Measurements from ENCODE around the gene MTMR3.

The MTMR3 gene

GRCh38 chr22:30021881-30022619 is 139.1 kb downstream of the MTMR3 start:
- no peak overlapping the region for H3K4me3 ChIP-seq (ENCODE audit: low read depth, low read length)

GRCh38 chr22:30023099-30023660 is 140.2 kb downstream of the MTMR3 start:
- no peak overlapping the region for H3K4me3 ChIP-seq (ENCODE audit: low read depth, low read length)

GRCh38 chr22:30024231-30024630 is 141.3 kb downstream of the MTMR3 start:
- no peak overlapping the region for H3K4me3 ChIP-seq (ENCODE audit: low read depth, low read length)

GRCh38 chr22:30025221-30025620 is 142.2 kb downstream of the MTMR3 start:
- H3K4me3 ChIP-seq (ENCODE audit: low read depth, low read length), result no peak overlapping the region

GRCh38 chr22:30026756-30027155 is 143.8 kb downstream of the MTMR3 start:
- no peak overlapping the region for H3K4me3 ChIP-seq (ENCODE audit: low read depth, low read length)

- no peak overlapping the region for H3K4me3 ChIP-seq (ENCODE audit: low read depth, low read length)
Observed at GRCh38 chr22:30027169-30027568, 144.2 kb downstream of the MTMR3 start.

- H3K4me3 ChIP-seq (ENCODE audit: low read depth, low read length), result no peak overlapping the region
Observed at GRCh38 chr22:30027791-30028190, 144.8 kb downstream of the MTMR3 start.

- no peak overlapping the region for H3K4me3 ChIP-seq (ENCODE audit: low read depth, low read length)
Observed at GRCh38 chr22:30028731-30029130, 145.8 kb downstream of the MTMR3 start.

- no peak overlapping the region for H3K4me3 ChIP-seq (ENCODE audit: low read depth, low read length)
Observed at GRCh38 chr22:30029512-30029911, 146.5 kb downstream of the MTMR3 start.

- H3K4me3 ChIP-seq (ENCODE audit: low read depth, low read length), result no peak overlapping the region
Observed at GRCh38 chr22:30030329-30030728, 147.4 kb downstream of the MTMR3 start.

GRCh38 chr22:30031328-30031727 is 148.4 kb downstream of the MTMR3 start:
- no peak overlapping the region for H3K4me3 ChIP-seq (ENCODE audit: low read depth, low read length)

GRCh38 chr22:30031764-30032455 is 148.9 kb downstream of the MTMR3 start:
- no peak overlapping the region for H3K4me3 ChIP-seq (ENCODE audit: low read depth, low read length)

GRCh38 chr22:30033137-30033536 is 150.2 kb downstream of the MTMR3 start:
- H3K4me3 ChIP-seq (ENCODE audit: low read depth, low read length), result no peak overlapping the region

GRCh38 chr22:30033901-30034300 is 150.9 kb downstream of the MTMR3 start:
- H3K4me3 ChIP-seq (ENCODE audit: low read depth, low read length), result no peak overlapping the region

- no peak overlapping the region for H3K4me3 ChIP-seq (ENCODE audit: low read depth, low read length)
Observed at GRCh38 chr22:30036656-30037055, 153.7 kb downstream of the MTMR3 start.

GRCh38 chr22:30038219-30038618 is 155.2 kb downstream of the MTMR3 start:
- H3K4me3 ChIP-seq (ENCODE audit: low read depth, low read length), result no peak overlapping the region

GRCh38 chr22:30040499-30041260 is 157.7 kb downstream of the MTMR3 start:
- H3K4me3 ChIP-seq (ENCODE audit: low read depth, low read length), result no peak overlapping the region

- no peak overlapping the region for H3K4me3 ChIP-seq (ENCODE audit: low read depth, low read length)
Observed at GRCh38 chr22:30041475-30041874, 158.5 kb downstream of the MTMR3 start.

GRCh38 chr22:30041881-30042280 is 158.9 kb downstream of the MTMR3 start:
- no peak overlapping the region for H3K4me3 ChIP-seq (ENCODE audit: low read depth, low read length)

GRCh38 chr22:30043161-30043560 is 160.2 kb downstream of the MTMR3 start:
- no peak overlapping the region for H3K4me3 ChIP-seq (ENCODE audit: low read depth, low read length)

GRCh38 chr22:30044369-30044768 is 161.4 kb downstream of the MTMR3 start:
- no peak overlapping the region for H3K4me3 ChIP-seq (ENCODE audit: low read depth, low read length)
